NCI-H446 (cell line): ENCODE results near the gene NRSN2.
"Not testable (repeated sequence)": the region's sequence is repeated elsewhere in the genome, so short reads cannot be mapped to it uniquely, and the experiment has no call there.

Experiments
- DNase-seq, 2 experiments: peaks; one replicate each; lab custom pipeline; 2025; lab: John Stamatoyannopoulos, UW

Gene NRSN2

GRCh38 chr20:325045-325888, 21.6 kb upstream of the NRSN2 start, which contains the start of gene SOX12:
Gene SOX12, plus strand, starts transcription at chr20:325552. Its CDS starts 373 bp downstream, at chr20:325925.
- peak; percentile 91 to 97 for DNase-seq

- DNase-seq = peak; percentile 28 to 67
These were observed 20.8 kb upstream of the NRSN2 start for GRCh38 chr20:325889-326644.

GRCh38 chr20:326645-327185, 20.2 kb upstream of the NRSN2 start:
- no peak for DNase-seq

- peak; percentile 88 to 96 for DNase-seq
These were observed 19.5 kb upstream of the NRSN2 start for GRCh38 chr20:327186-328026.

GRCh38 chr20:328027-328974, 18.6 kb upstream of the NRSN2 start:
- DNase-seq = no peak

GRCh38 chr20:328975-329695, 17.8 kb upstream of the NRSN2 start:
- no peak for DNase-seq

GRCh38 chr20:329851-330232, 17.1 kb upstream of the NRSN2 start:
- DNase-seq = no peak

GRCh38 chr20:330233-331149, 16.4 kb upstream of the NRSN2 start:
- DNase-seq = peak; percentile 31 to 67

GRCh38 chr20:334578-334977, 12.3 kb upstream of the NRSN2 start:
- DNase-seq = no peak

- not testable (repeated sequence) for DNase-seq
These were observed 10.9 kb upstream of the NRSN2 start for GRCh38 chr20:336040-336439.

- DNase-seq = peak in 1 of 2 experiments; percentile 31
These were observed 5.2 kb upstream of the NRSN2 start for GRCh38 chr20:341682-342081.

GRCh38 chr20:343107-343506, 3.8 kb upstream of the NRSN2 start:
- no peak for DNase-seq

GRCh38 chr20:346033-346639, 775 bp upstream of the NRSN2 start:
- no peak for DNase-seq

- no peak for DNase-seq
These were observed 367 bp downstream of the NRSN2 start for GRCh38 chr20:347317-347639.

- peak; percentile 95 to 97 for DNase-seq
These were observed 951 bp downstream of the NRSN2 start for GRCh38 chr20:347640-348484.

- DNase-seq = no peak
These were observed 2.3 kb downstream of the NRSN2 start for GRCh38 chr20:348972-349841.

- DNase-seq = peak in 1 of 2 experiments; percentile 27
These were observed 6.3 kb downstream of the NRSN2 start for GRCh38 chr20:353166-353565.
